IPS-20b (cell line): Measurements from ENCODE around the gene RCHY1.
"Not testable (repeated sequence)": the region's sequence is repeated elsewhere in the genome, so short reads cannot be mapped to it uniquely, and the experiment has no call there.

Source experiments
- H3K27ac ChIP-seq: one replicate; pipeline ENCODE4 v1.5.1; 2013; ENCODE audit warnings: low read length
- H3K27me3 ChIP-seq: 2 replicates; pipeline ENCODE4 v1.6.1; 2013; ENCODE audit warnings: mild to moderate bottlenecking, low read length, inconsistent platforms; ENCODE audit not compliant: insufficient read depth
- H3K36me3 ChIP-seq: 2 replicates; pipeline ENCODE4 v1.6.1; 2013; ENCODE audit warnings: low read depth, mild to moderate bottlenecking, inconsistent platforms, low read length, moderate library complexity; ENCODE audit not compliant: insufficient read depth
- H3K4me1 ChIP-seq: 2 replicates; pipeline ENCODE4 v1.6.1; 2013; ENCODE audit warnings: mild to moderate bottlenecking, control low read depth, inconsistent platforms, low read length, moderate library complexity; ENCODE audit not compliant: insufficient read depth
- H3K4me3 ChIP-seq: 2 replicates; pipeline ENCODE4 v1.5.1; 2013; ENCODE audit warnings: mild to moderate bottlenecking, low read length, inconsistent platforms
- H3K9ac ChIP-seq: 2 replicates; pipeline ENCODE4 v1.6.1; 2013; ENCODE audit warnings: low read depth, mild to moderate bottlenecking, inconsistent platforms, low read length, moderate library complexity
- H3K9me3 ChIP-seq: 2 replicates; pipeline ENCODE4 v1.6.1; 2013; ENCODE audit warnings: mild to moderate bottlenecking, low read depth, low read length, inconsistent platforms; ENCODE audit not compliant: insufficient read depth

Gene RCHY1

DNA sequence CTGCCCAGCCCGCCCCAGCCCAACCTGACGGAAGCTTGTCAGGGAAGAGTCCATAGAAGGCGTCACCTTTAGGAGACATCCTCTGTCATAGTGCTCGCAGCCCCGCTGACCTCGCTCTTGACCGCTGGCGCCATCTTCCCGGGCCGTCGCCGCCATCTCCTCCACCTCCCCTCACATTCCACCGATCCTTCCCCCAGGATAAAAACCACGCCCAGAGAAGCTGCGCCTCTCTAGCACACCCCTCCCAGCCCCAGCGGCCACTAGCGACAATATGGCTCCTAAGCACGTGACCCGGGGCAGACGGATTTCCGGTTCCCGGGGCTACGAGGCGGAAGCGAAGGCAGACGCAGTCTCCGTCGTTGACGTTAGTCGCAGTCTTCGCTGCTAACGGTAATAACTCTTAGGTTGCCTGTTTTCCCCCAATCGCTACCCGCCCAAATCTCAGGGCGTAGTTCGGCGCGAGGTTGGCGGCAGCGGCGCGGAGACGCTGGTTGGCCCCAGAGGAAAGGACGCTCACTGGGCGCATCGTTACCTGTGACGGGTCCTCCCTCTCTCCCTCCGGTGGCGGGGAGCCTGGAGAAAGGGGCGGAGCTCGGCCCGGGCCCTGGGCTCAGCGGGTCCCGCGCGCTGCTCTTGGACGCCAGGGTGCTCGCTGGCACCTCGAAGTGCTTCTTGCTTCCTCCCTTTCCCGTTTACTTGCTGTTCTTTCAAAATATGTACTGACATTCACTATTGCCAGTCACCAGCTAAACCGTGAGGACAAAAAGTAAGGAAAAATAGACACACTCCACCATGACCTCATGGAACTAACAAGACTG, at the start of gene RCHY1, which contains the start of gene THAP6:
RCHY1 (minus strand) TSS at position 273 of the 818 bp plus-strand sequence; CDS start at position 156, 117 bp downstream.
THAP6 (plus strand) TSS at position 343 of the 818 bp plus-strand sequence. CDS start 980 bp downstream, outside the sequence.
- peak within 1 kb of the TSS; percentile 86 for H3K4me3 ChIP-seq
- peaks cover 14% of the 10 kb centered on the region for H3K4me1 ChIP-seq
- H3K36me3 ChIP-seq: peaks cover 35% of the 10 kb centered on the region
- H3K27me3 ChIP-seq: no peaks in the 10 kb centered on the region
- peak within 1 kb of the TSS; percentile 24 for H3K27ac ChIP-seq
- H3K9ac ChIP-seq: peak within 1 kb of the TSS; percentile 88
- H3K9me3 ChIP-seq: peaks cover 2% of the 10 kb centered on the region; the same call in 1 of the 2 replicates

DNA sequence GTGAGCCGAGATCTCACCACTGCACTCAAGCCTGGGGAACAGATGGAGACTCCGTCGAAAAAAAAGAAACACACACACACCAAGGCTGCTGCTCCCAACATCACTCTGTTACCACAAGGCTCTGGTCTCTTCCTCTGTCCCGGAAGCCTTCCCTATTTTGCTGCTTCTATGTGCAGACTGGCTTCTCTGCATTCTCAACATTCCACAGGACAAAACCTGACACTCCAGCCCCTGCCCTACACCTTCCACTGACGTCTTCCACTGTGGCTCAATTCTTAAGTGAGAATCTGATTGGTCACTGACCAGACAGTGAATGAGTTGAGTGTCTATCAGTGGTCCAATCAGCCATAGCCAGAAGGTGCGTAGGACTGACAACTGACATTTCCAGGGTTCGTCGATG, 47.6 kb upstream of the RCHY1 start:
- H3K4me3 ChIP-seq: no peak overlapping the region
- H3K27ac ChIP-seq: no peak overlapping the region

GRCh38 chr4:75557696-75558095, 43.5 kb upstream of the RCHY1 start:
- Histone ChIP-seq H3K36me3 (no peaks in the 10 kb centered on the region), H3K9ac (no peak overlapping the region), H3K4me3 (no peak overlapping the region), H3K27me3 (no peaks in the 10 kb centered on the region), H3K27ac (no peak overlapping the region), H3K9me3 (no peaks in the 10 kb centered on the region), H3K4me1 (0 out of 2 replicates have a peak, but pooled peaks cover 4% of the 10 kb centered on the region)

More for the DNA sequence above, 47.6 kb upstream of the RCHY1 start:
- no peaks in the 10 kb centered on the region for H3K27me3 ChIP-seq
- H3K9ac ChIP-seq: no peak overlapping the region
- H3K9me3 ChIP-seq: no peaks in the 10 kb centered on the region
- H3K4me1 ChIP-seq: no peaks in the 10 kb centered on the region
- H3K36me3 ChIP-seq: no peaks in the 10 kb centered on the region

GRCh38 chr4:75555294-75556164, 41.3 kb upstream of the RCHY1 start, which contains the start of gene ODAPH:
TSS of gene ODAPH (plus strand) at chr4:75556066. CDS start at chr4:75556083, 17 bp downstream.
- H3K9ac ChIP-seq: no peak within 1 kb of the TSS
- H3K27me3 ChIP-seq: no peaks in the 10 kb centered on the region
- no peak within 1 kb of the TSS for H3K4me3 ChIP-seq
- no peaks in the 10 kb centered on the region for H3K9me3 ChIP-seq
- H3K27ac ChIP-seq: no peak within 1 kb of the TSS
- 0 out of 2 replicates have a peak, but pooled peaks cover 4% of the 10 kb centered on the region for H3K4me1 ChIP-seq
- H3K36me3 ChIP-seq: no peaks in the 10 kb centered on the region

DNA sequence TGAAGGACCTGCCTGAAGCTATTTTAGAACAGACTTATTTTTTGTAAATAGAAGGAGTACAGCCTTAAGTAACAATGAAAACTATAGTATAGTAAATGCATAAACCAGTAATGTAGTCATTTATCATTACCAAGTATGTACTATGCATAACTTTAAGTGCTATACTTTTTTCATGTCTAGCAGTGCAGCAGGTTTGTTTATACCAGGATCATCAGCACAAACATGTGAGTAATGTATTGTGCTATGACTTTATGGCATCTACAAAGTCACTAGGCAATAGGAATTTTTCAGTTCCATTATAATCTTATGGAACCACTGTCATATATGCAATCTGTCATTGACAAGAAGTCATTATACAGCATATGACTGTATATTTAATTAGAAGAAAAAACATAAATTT, 38.2 kb upstream of the RCHY1 start:
- H3K27me3 ChIP-seq: no peaks in the 10 kb centered on the region
- H3K9me3 ChIP-seq: no peaks in the 10 kb centered on the region
- H3K36me3 ChIP-seq: no peaks in the 10 kb centered on the region
- no peak overlapping the region for H3K4me3 ChIP-seq
- H3K4me1 ChIP-seq: 0 out of 2 replicates have a peak, but pooled peaks cover 4% of the 10 kb centered on the region
- H3K27ac ChIP-seq: no peak overlapping the region
- H3K9ac ChIP-seq: no peak overlapping the region

- Histone ChIP-seq H3K27ac (no peak overlapping the region), H3K9ac (no peak overlapping the region), H3K36me3 (no peaks in the 10 kb centered on the region), H3K27me3 (no peaks in the 10 kb centered on the region), H3K4me1 (no peaks in the 10 kb centered on the region), H3K4me3 (no peak overlapping the region), H3K9me3 (no peaks in the 10 kb centered on the region)
Observed at GRCh38 chr4:75549019-75549418, 34.8 kb upstream of the RCHY1 start.

- H3K4me1 ChIP-seq: no peaks in the 10 kb centered on the region
- no peaks in the 10 kb centered on the region for H3K9me3 ChIP-seq
- H3K9ac ChIP-seq: no peak overlapping the region
- no peaks in the 10 kb centered on the region for H3K27me3 ChIP-seq
- no peaks in the 10 kb centered on the region for H3K36me3 ChIP-seq
- no peak overlapping the region for H3K4me3 ChIP-seq
- H3K27ac ChIP-seq: no peak overlapping the region
Observed at GRCh38 chr4:75547647-75548387, 33.6 kb upstream of the RCHY1 start.

DNA sequence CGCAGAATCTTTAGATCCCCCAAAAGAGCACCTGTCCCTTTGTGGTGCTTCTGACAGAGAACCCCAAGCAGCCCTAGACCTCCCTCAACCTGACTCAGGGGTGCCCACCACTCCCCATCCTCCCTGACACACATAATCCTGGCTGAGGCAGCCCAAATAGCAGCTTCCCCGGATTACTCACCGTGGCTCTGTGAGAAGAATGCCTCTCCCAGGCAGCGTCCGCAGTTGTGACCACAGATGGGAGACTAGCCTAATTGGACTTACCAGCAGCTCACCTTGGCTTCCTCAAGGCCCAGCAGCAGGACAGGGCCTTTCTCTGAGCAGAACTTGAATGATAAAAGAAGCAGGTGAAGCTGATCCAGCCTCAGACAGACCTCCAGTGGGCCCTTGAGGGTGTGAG, 31.3 kb upstream of the RCHY1 start:
- Histone ChIP-seq H3K27ac (no peak overlapping the region), H3K27me3 (no peaks in the 10 kb centered on the region), H3K4me1 (no peaks in the 10 kb centered on the region)

GRCh38 chr4:75544870-75545269, 30.7 kb upstream of the RCHY1 start:
- Histone ChIP-seq H3K9ac (no peak overlapping the region), H3K4me3 (no peak overlapping the region), H3K4me1 (no peaks in the 10 kb centered on the region), H3K27ac (no peak overlapping the region), H3K36me3 (no peaks in the 10 kb centered on the region), H3K27me3 (no peaks in the 10 kb centered on the region), H3K9me3 (no peaks in the 10 kb centered on the region)

More for the DNA sequence above, 31.3 kb upstream of the RCHY1 start:
- Histone ChIP-seq H3K4me3 (no peak overlapping the region), H3K9ac (no peak overlapping the region), H3K9me3 (no peaks in the 10 kb centered on the region), H3K36me3 (no peaks in the 10 kb centered on the region)

- not testable (repeated sequence) for H3K27ac ChIP-seq, H3K4me3 ChIP-seq, H3K9me3 ChIP-seq, H3K27me3 ChIP-seq, H3K9ac ChIP-seq, H3K4me1 ChIP-seq, H3K36me3 ChIP-seq
Observed at GRCh38 chr4:75544220-75544619, 30.0 kb upstream of the RCHY1 start.

DNA sequence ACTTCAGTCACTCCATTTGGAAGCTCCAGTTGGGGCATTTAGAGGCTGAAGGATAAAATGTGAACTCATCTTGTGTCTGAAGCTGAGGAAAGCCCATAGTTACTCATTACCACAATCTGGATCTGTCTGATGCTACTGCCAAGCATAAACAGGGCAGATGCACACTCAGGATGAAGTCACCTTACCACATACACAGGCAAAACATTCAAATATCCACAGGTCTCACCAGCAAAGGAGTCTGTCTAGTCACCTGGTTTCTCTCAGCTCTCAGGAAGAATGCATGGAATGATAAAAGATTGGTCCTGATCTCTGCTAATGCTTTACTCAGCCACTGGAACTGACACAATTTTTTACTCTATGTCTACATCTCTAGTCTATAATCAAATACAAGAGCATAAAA, 28.6 kb upstream of the RCHY1 start:
- Histone ChIP-seq H3K4me3 (no peak overlapping the region), H3K4me1 (no peaks in the 10 kb centered on the region), H3K9ac (no peak overlapping the region), H3K9me3 (no peaks in the 10 kb centered on the region), H3K27ac (no peak overlapping the region), H3K27me3 (no peaks in the 10 kb centered on the region), H3K36me3 (no peaks in the 10 kb centered on the region)
